NCI-H460 (cell line): ENCODE data around the gene CACNB2. TPM values are rescaled to one million over a fixed set of nuclear protein-coding genes. Genes with fewer than 3 reads are reported as not detected.
"Not testable (repeated sequence)": the region's sequence is repeated elsewhere in the genome, so short reads cannot be mapped to it uniquely, and the experiment has no call there.

ENCODE experiments used
- DNase-seq: peaks from one replicate; pipeline ENCODE4 v3.0.0-alpha.2; 2016; ENCODE audit warnings: low read depth; ENCODE audit errors: extremely low read depth
- total RNA-seq: library from RNA; depleted of rRNA; stranded (reverse); fragments of >200 nt; shearing (Covaris generic); gene quantifications from 2 replicates; pipeline ENCODE4 v1.2.3, GENCODE V29; 2014

Gene CACNB2
- total RNA-seq, 1 experiment from 2014 or later, result 2.6 TPM

GRCh38 chr10:18144396-18144795 lies 4.2 kb downstream of the CACNB2 start:
- DNase-seq, result no peak

GRCh38 chr10:18144928-18145327 lies 4.7 kb downstream of the CACNB2 start:
- no peak for DNase-seq

GRCh38 chr10:18145652-18146051 lies 5.4 kb downstream of the CACNB2 start:
- DNase-seq, result no peak

- DNase-seq, result no peak
These were observed 9.1 kb downstream of the CACNB2 start for GRCh38 chr10:18149196-18149800.

GRCh38 chr10:18151356-18151890 lies 11.2 kb downstream of the CACNB2 start:
- DNase-seq, result no peak

- DNase-seq, result not testable (repeated sequence)
These were observed 13.2 kb downstream of the CACNB2 start for GRCh38 chr10:18153381-18153780.

- no peak for DNase-seq
These were observed 15.1 kb downstream of the CACNB2 start for GRCh38 chr10:18155321-18155720.

- DNase-seq, result not testable (repeated sequence)
These were observed 16.6 kb downstream of the CACNB2 start for GRCh38 chr10:18156797-18157196.

GRCh38 chr10:18157881-18158280 lies 17.7 kb downstream of the CACNB2 start:
- DNase-seq, result no peak

- no peak for DNase-seq
These were observed 18.6 kb downstream of the CACNB2 start for GRCh38 chr10:18158773-18159265.

GRCh38 chr10:18159557-18159956 lies 19.3 kb downstream of the CACNB2 start:
- DNase-seq, result no peak

GRCh38 chr10:18162021-18162627 lies 21.9 kb downstream of the CACNB2 start:
- DNase-seq, result no peak

GRCh38 chr10:18164093-18164492 lies 23.9 kb downstream of the CACNB2 start:
- DNase-seq, result no peak

GRCh38 chr10:18164748-18165361 lies 24.6 kb downstream of the CACNB2 start:
- no peak for DNase-seq

GRCh38 chr10:18178854-18179483 lies 38.7 kb downstream of the CACNB2 start:
- DNase-seq, result no peak

GRCh38 chr10:18179891-18180290 lies 39.7 kb downstream of the CACNB2 start:
- DNase-seq, result no peak

- not testable (repeated sequence) for DNase-seq
These were observed 41.2 kb downstream of the CACNB2 start for GRCh38 chr10:18181382-18181781.

GRCh38 chr10:18185621-18186020 lies 45.4 kb downstream of the CACNB2 start:
- no peak for DNase-seq

- DNase-seq, result no peak
These were observed 50.6 kb downstream of the CACNB2 start for GRCh38 chr10:18190840-18191239.

GRCh38 chr10:18194634-18195033 lies 54.4 kb downstream of the CACNB2 start:
- no peak for DNase-seq

- DNase-seq, result no peak
These were observed 55.0 kb downstream of the CACNB2 start for GRCh38 chr10:18195060-18195799.
